Rectal smooth muscle tissue (tissue), 1 donor: ENCODE data around the gene XRN2.

Experiments
- H3K27ac ChIP-seq: one replicate; pipeline ENCODE4 v1.7.0; 2013; ENCODE audit warnings: low read depth, low read length, inconsistent platforms
- H3K27me3 ChIP-seq: one replicate; pipeline ENCODE4 v1.7.0; 2013; ENCODE audit warnings: low read length; ENCODE audit not compliant: control insufficient read depth, insufficient read depth
- H3K36me3 ChIP-seq: one replicate; pipeline ENCODE4 v1.7.0; 2013; ENCODE audit warnings: low read length; ENCODE audit not compliant: control insufficient read depth, insufficient read depth
- H3K4me1 ChIP-seq: one replicate; pipeline ENCODE4 v1.7.0; 2013; ENCODE audit warnings: low read length; ENCODE audit not compliant: control insufficient read depth, insufficient read depth
- H3K4me3 ChIP-seq: one replicate; pipeline ENCODE4 v1.7.0; 2013; ENCODE audit warnings: low read length
- H3K9ac ChIP-seq: one replicate; pipeline ENCODE4 v1.7.0; 2013; ENCODE audit warnings: low read length

XRN2 gene

DNA sequence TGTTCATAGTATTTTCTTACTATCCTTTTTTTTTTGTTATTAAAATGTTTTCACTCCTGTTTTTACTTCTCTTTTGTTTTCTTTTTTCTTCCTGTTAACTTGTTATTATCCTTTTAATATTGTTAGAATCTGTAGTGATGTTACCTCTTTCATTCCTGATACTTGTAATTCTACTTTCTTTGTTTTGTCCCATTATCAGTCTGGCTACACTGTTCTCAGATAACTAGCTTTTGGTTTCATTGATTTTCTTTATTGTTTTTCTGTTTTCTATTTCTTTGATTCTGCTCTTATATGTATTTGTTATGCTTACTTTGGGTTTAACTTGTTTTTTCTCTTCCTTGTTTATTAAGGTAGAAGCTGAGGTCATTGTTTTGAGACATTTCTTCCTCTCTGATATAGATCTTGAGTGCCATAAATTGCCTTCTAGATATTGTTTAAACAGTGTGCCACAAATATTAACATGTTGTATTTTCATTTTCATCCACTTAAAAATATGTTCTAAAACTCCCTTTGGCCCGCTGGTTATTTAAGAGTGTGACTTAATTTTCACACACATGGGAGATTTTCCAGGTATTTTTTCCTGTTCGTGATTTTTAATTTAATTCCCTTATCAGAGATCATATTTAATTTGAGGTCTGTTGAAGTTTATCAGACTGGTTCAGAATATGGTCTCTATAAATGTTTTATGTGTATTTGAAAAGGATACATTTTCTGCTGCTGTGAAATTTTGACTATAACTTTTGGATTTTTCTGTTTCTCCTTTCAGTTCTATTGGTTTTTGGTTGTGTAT, 6.7 kb downstream of the XRN2 start:
- Histone ChIP-seq H3K27ac (no peak overlapping the region), H3K9ac (no peak overlapping the region), H3K4me1 (no peaks in the 10 kb centered on the region), H3K27me3 (no peaks in the 10 kb centered on the region), H3K36me3 (no peaks in the 10 kb centered on the region), H3K4me3 (no peak overlapping the region)

DNA sequence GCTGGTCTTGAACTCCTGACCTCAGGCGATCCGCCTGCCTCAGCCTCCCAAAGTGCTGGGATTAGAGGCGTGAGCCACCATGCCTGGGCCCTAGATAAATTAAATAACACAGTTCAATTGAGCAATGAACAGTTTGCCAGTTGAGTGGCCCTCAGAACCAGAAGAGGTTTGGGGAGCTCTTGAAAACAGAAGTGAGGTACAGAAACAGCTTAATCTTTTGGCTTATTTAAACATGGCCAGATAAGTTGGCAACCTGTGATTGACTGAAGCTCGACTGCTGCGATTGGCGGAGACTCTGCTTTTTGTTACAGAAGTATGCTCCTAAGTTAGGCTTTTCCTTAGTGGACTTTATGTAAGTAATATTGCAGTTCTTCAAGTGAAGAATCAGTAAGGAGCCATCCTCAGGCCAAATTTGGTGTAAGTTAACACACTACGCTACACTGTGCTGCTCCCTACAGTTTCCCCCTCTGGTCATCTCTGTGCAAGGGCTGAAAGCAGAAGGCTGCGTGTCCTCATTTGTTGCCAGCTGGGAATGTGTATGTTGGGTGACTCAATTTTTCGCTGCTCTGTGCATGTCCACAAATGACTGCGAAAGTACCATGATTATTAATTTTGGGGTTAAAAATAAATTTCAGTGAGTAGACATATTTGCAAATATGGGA, 9.8 kb downstream of the XRN2 start:
- Histone ChIP-seq H3K4me3 (no peak overlapping the region), H3K27ac (no peak overlapping the region), H3K27me3 (no peaks in the 10 kb centered on the region), H3K4me1 (no peaks in the 10 kb centered on the region), H3K36me3 (no peaks in the 10 kb centered on the region), H3K9ac (no peak overlapping the region)

DNA sequence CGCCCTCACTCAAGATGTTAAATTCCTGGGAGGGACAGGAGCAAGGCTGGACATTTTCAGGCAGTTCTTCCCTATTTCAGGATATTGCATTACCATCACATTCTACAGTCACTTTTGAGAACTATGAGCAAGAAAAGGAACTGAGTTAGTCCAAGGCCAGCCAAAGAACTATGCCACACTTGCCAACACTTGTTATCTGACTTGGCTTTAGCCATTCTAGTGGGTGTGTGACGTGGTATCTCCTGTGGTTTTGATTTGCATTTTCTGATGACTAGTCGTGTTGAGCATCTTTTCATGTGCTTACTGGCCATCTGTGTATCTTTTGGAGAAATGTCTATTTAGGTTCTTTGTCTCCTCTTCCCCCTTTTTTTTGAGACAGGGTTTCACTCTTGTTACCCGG, 12.0 kb downstream of the XRN2 start:
- Histone ChIP-seq H3K36me3 (no peaks in the 10 kb centered on the region), H3K4me1 (peaks cover 2% of the 10 kb centered on the region), H3K27ac (no peak overlapping the region), H3K27me3 (no peaks in the 10 kb centered on the region), H3K9ac (no peak overlapping the region), H3K4me3 (no peak overlapping the region)

DNA sequence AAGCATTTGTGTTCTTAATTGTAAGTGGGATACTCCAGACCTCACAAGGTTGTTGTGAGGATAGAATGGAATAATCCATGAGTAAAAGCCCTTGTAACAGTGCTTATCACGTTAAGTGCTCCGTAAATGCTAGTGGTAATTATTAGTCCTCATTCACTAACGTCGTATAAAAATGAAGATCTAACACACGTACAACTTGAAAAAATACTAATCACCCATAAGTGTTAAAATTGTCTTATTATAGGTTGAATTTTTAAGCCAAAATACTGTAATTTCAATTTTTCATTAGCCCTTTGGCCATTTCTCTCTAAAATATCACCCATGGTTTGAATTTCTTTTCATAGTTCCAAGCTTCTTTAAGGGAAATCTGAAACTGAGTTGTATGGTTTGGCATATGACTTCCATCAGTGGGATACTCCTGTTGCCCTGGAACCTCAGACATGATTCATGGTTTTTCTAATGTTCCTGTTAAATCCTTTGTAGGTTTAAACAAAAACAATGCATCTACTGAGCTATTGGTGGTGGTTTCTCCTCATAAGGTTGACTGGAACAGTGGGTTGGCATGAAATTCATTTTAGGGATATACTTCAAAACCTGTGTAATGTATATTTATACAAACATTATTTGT, 19.1 kb downstream of the XRN2 start:
- H3K27me3 ChIP-seq: no peaks in the 10 kb centered on the region
- H3K9ac ChIP-seq: no peak overlapping the region
- H3K27ac ChIP-seq: no peak overlapping the region
- H3K36me3 ChIP-seq: no peaks in the 10 kb centered on the region
- H3K4me1 ChIP-seq: peaks cover 2% of the 10 kb centered on the region
- H3K4me3 ChIP-seq: no peak overlapping the region

DNA sequence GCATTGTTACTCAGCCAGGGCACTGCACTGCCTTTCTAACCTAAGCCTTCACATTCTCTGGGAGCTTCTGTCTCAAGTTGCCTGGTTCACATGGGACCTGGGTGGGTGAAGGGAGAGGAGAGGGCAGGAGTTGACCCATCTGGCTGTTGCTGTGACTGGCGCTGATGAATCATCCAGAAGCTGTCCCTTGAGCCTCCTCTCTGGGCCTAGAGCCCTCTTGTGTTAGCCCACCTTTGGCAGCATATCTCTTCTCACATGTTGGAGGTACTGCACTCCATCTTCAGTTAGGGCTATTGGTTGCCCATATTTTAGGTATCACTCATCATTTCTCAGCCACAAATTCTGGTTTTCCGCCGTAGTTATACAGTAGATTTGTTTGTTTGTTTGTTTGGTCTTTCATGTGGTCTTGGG, 19.8 kb downstream of the XRN2 start:
- H3K4me3 ChIP-seq: no peak overlapping the region
- peaks cover 2% of the 10 kb centered on the region for H3K4me1 ChIP-seq
- no peaks in the 10 kb centered on the region for H3K36me3 ChIP-seq
- H3K27me3 ChIP-seq: no peaks in the 10 kb centered on the region
- no peak overlapping the region for H3K9ac ChIP-seq
- H3K27ac ChIP-seq: no peak overlapping the region

DNA sequence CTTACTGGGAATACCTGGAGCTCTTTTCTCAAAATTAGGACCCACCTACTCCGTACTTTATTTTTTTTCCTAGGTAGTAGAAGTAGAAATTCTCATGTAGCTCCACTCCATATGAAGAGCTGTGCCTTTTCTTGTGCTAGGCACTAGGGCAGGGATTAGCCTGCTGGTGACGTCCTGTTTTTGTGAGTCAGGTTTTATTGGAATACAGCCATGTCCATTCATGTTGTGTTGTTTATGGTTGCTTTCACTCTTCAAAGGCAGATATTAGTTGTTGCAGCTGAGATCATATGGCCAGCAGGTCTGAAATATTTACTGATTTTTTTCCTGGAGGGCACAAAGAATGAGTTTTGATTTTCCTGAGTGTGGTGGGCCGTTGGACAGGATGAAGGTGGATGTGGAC, 20.5 kb downstream of the XRN2 start:
- H3K4me3 ChIP-seq: no peak overlapping the region
- H3K4me1 ChIP-seq: peaks cover 2% of the 10 kb centered on the region

DNA sequence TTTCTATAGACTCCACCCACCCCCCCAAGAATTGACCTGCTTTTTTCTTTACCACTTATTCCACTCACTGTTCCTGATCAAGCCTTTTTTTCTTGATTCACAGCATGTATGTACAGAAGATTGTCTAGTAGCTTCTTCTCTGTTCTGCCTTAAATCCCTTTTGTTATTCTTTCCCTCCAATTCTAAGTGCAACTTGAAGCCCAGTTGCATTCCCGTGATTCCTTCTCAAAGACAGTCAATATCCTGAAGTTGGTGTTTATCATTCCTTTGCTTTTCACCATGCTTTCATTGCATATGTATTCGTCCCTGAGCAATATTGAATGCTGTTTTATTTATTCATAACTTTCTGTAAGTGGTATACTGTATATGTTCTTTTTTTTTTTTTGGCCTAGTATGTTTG, 21.0 kb downstream of the XRN2 start:
- no peak overlapping the region for H3K9ac ChIP-seq
- no peaks in the 10 kb centered on the region for H3K36me3 ChIP-seq
- no peaks in the 10 kb centered on the region for H3K27me3 ChIP-seq
- H3K27ac ChIP-seq: no peak overlapping the region
- H3K4me1 ChIP-seq: no peaks in the 10 kb centered on the region
- no peak overlapping the region for H3K4me3 ChIP-seq

More for the DNA sequence above, 20.5 kb downstream of the XRN2 start:
- Histone ChIP-seq H3K36me3 (no peaks in the 10 kb centered on the region), H3K9ac (no peak overlapping the region), H3K27ac (no peak overlapping the region), H3K27me3 (no peaks in the 10 kb centered on the region)

DNA sequence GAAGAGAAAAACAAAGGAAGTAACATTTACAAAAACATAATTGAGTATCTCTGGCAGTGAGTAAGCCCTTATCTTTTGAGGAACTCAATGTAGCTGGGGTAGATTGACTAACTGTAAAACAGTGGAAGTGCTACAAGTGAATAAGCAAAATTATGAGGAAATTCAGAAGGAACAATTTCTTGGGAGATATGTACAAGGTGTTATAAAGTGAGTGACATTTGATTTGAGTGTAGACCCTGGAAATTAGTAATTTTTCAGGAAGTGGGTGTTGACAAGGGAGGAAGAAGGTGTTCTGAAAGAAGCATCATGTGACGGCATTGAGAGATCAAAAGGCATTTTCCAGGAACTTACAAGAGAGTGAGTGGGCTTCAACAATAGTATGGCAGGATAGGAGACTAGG, 22.2 kb downstream of the XRN2 start:
- Histone ChIP-seq H3K27me3 (no peaks in the 10 kb centered on the region), H3K4me3 (no peak overlapping the region), H3K9ac (no peak overlapping the region), H3K36me3 (no peaks in the 10 kb centered on the region), H3K4me1 (no peaks in the 10 kb centered on the region), H3K27ac (no peak overlapping the region)

DNA sequence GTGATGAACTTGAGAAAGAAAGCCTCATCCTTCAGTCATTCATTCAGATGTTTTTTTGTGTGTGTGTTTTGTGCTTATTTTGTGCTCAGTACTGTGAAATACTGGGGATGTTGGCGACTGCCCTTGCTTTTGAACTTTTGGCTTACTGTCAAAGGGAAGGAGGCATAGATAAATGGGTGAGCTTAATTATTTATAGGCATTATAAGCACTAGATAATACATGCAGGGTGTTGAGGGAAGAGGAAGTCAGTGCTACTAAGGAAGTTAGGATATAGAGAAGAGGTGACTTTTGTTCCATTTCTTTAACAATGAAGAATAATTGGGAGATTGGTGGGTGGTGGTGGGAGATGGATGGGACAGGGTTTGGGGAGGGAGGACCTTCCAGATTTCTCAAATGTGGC, 23.6 kb downstream of the XRN2 start:
- Histone ChIP-seq H3K36me3 (peaks cover 1% of the 10 kb centered on the region), H3K27ac (no peak overlapping the region), H3K4me1 (no peaks in the 10 kb centered on the region), H3K9ac (no peak overlapping the region), H3K27me3 (no peaks in the 10 kb centered on the region), H3K4me3 (no peak overlapping the region)

DNA sequence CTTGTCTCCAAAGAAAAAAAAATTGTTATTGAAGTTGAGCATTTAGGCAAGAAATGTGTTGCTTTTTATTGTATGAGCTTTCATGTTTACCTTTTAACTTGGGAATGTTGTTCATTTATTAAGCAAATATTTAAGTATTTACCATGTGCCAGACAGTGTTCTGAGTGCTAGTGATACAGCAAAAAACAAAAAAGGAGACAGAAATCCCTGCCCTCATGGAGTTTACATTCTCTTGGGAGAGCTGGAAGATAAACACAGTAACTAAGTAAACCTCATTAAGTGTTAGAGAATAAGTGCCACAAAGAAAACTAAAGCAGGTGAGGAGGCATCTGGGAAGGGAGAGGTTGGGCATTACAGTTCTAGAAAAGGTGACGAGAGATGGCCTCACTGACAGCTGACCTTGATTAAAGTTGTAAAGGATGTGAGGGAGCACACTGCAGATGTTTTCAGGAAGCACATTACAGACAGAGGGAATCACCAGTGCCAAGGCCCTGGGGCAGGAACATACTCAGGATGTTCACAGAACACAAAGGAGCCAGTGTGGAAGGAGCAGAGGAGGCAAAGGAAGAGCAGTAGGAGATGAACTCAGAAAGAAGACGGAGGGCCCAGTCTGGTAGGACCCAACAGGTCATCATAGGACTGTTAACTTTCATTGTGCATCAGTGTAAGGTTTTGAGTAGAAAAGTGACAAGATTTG, 33.5 kb downstream of the XRN2 start:
- no peaks in the 10 kb centered on the region for H3K27me3 ChIP-seq
- peaks cover 32% of the 10 kb centered on the region for H3K36me3 ChIP-seq
- H3K4me3 ChIP-seq: no peak overlapping the region
- H3K9ac ChIP-seq: no peak overlapping the region
- no peak overlapping the region for H3K27ac ChIP-seq
- no peaks in the 10 kb centered on the region for H3K4me1 ChIP-seq

DNA sequence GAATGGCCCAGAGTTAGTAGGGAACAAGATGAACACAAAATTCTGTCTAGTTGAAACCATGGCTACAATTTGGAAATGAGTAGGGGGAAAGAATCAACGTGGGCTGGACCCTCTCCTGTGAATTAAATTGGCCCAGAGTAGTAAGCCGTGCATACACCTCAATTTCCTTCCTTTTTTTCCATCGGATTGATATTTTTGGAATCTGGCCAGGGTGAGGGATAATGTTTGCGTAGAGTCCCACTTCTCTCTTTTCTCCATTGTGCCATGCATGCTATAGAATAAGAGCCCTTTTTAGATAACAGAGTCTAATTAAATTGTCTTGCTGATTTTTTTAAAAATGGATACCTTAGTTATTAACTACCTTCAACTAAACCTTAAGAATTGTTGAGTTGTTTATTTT, 35.2 kb downstream of the XRN2 start:
- Histone ChIP-seq H3K27me3 (no peaks in the 10 kb centered on the region), H3K4me3 (no peak overlapping the region), H3K36me3 (peaks cover 28% of the 10 kb centered on the region), H3K4me1 (no peaks in the 10 kb centered on the region), H3K9ac (no peak overlapping the region), H3K27ac (no peak overlapping the region)

DNA sequence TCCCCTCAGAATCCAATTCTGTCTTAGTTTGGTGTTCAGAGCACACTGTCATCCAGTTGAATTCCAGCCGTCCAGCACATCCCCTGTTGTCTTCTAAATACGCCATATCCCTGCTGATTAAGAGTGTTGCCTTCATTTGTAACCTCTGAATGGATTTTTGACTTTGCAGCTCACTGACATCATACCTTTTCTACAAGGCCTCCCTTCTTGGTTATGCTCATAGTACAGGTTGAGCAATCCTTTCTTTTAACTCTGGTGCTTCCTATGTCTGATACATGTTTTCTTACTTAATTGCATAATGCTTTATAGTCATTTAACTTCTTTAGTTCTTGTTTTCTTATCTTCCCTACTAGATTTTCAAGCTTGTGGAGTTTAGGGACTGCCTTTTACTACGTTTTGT, 36.4 kb downstream of the XRN2 start:
- no peaks in the 10 kb centered on the region for H3K4me1 ChIP-seq
- no peak overlapping the region for H3K4me3 ChIP-seq
- no peak overlapping the region for H3K27ac ChIP-seq
- no peak overlapping the region for H3K9ac ChIP-seq
- H3K36me3 ChIP-seq: peaks cover 29% of the 10 kb centered on the region
- H3K27me3 ChIP-seq: no peaks in the 10 kb centered on the region
